ENCODE data around the gene DPYSL5. TPM values are rescaled to one million over a fixed set of nuclear protein-coding genes. Genes with fewer than 3 reads are reported as not detected.

Gene DPYSL5, protein sequence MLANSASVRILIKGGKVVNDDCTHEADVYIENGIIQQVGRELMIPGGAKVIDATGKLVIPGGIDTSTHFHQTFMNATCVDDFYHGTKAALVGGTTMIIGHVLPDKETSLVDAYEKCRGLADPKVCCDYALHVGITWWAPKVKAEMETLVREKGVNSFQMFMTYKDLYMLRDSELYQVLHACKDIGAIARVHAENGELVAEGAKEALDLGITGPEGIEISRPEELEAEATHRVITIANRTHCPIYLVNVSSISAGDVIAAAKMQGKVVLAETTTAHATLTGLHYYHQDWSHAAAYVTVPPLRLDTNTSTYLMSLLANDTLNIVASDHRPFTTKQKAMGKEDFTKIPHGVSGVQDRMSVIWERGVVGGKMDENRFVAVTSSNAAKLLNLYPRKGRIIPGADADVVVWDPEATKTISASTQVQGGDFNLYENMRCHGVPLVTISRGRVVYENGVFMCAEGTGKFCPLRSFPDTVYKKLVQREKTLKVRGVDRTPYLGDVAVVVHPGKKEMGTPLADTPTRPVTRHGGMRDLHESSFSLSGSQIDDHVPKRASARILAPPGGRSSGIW
- not detected in 2 replicates for total RNA-seq

DNA sequence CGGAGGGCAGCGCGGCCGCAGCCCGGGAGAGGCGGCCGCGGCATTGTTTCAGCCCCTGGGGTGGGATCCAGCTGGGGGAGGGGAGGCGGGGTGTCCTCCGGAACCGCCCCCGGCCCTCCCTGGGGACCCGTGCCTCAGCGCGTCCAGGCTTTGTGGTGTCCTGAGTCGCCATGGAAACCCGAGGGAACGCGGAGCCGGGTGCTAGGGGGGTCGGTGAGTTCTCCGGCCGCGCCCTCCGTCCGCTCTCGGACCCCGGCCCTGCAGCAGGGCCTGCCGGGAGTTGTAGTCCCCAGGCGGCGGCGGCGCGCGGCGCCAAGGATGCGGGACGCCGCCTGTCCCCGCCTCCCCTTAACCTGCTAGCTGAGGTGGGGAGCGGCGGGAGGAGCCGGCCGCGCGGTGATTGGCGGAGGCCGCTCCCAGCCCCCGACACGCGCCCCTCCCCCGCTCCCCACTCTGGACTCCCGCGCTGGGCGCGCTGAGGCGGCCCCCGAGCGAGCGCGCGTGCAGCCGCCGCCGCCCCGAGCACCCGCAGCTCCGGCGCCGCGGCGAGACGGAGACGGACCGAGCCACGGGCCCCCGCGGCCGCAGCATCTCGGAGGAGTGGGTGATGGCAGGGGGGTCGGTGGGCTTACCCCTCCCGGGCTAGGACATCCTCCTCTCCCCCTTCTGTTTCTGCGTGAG is at the start of gene DPYSL5:
DPYSL5 (plus strand) TSS at position 478 of the 681 bp plus-strand sequence. CDS start 50,368 bp downstream, outside the sequence.

DNA sequence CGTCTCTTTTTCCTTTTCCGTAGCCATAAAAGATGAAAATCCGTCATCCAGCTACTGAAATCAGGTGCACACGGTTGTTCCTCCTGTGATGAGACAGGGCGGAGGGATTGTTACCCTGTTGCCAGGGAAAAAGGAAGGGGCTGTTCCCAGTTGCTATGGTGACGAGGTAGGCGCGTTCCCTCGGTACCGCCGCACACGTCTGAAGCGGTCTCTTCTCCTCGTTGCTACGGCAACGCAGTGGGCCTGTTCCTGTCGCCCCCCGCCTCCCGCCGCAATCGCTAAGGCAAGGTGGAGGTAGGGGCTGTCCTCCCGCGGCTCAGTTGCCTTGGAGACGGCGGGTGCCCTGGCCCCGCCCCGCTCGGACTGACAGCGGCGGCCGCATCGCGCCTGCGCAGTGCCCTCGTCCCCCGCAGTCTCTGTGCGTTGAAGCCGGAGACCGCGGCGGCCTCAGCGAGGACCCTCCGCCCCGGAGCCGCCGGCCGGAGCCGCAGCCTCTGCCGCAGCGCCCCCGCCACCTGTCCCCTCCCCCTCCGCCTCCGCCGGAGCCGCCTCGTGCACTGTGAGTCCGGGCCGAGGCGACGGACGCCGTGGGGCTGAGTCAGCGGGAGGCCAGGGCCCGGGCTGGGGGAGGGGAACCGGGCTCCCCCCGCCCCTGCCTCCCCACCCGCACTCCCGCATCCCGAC is 122.5 kb downstream of the DPYSL5 start, which contains the start of gene MAPRE3:
MAPRE3 (plus strand) TSS at position 394 of the 684 bp plus-strand sequence. CDS start 51,582 bp downstream, outside the sequence.

Other genes with a start within 250 kb of the DPYSL5 start
- gene CIB4, start 206.8 kb upstream of the DPYSL5 start, total RNA-seq: not detected in 2 replicates
- gene KCNK3, start 155.4 kb upstream of the DPYSL5 start, total RNA-seq: 1.1 and 1.2 TPM in 2 replicates
- 33.6 and 36.0 TPM in 2 replicates for gene SLC35F6, start 83.8 kb upstream of the DPYSL5 start, total RNA-seq
- 0.87 and 1.9 TPM in 2 replicates for gene CENPA, start 62.1 kb upstream of the DPYSL5 start, total RNA-seq
- 9.9 and 14.4 TPM in 2 replicates for gene MAPRE3, start 122.5 kb downstream of the DPYSL5 start, total RNA-seq
- gene TMEM214, start 184.8 kb downstream of the DPYSL5 start, total RNA-seq: 49.5 and 65.0 TPM in 2 replicates
- 10.2 and 12.7 TPM in 2 replicates for gene AGBL5, start 203.5 kb downstream of the DPYSL5 start, total RNA-seq
- 215 and 321 TPM in 2 replicates for gene OST4, start 223.5 kb downstream of the DPYSL5 start, total RNA-seq
- 661 and 781 TPM in 2 replicates for gene EMILIN1, start 230.5 kb downstream of the DPYSL5 start, total RNA-seq
- gene KHK, start 238.6 kb downstream of the DPYSL5 start, total RNA-seq: 1.1 TPM in 1 of 2 replicates, not detected in the other

Measured in cardiac ventricle fibroblast (primary cell).